Liver (tissue), 3 donors: ENCODE data around the gene TMEM119.

Experiments used
- CTCF ChIP-seq: fragments of 150-350 bp; IDR thresholded peaks from 2 replicates; pipeline ENCODE4 v1.5.1; 2017; ENCODE audit warnings: improper control_type of control experiment, low read depth, low read length; ENCODE audit not compliant: missing input control
- GABPA ChIP-seq, 2 donors: IDR thresholded peaks in 1 of 2; conservative IDR thresholded peaks in 1 of 2; 2 replicates each; pipeline ENCODE4 v1.6.1; 2016; ENCODE audit warnings: antibody characterized with exemption in 2 of 2, mild to moderate bottlenecking in 1 of 2, moderate library complexity in 1 of 2
- MAX ChIP-seq: IDR thresholded peaks from 2 replicates; pipeline ENCODE4 v1.6.1; 2016; ENCODE audit warnings: antibody characterized with exemption
- REST ChIP-seq: IDR thresholded peaks from 2 replicates; pipeline ENCODE4 v1.6.1; 2016; ENCODE audit warnings: antibody characterized with exemption, mild to moderate bottlenecking
- RXRA ChIP-seq, 2 donors: IDR thresholded peaks; 2 replicates each; pipeline ENCODE4 v1.6.1; 2017 to 2018; ENCODE audit warnings: antibody characterized with exemption in 2 of 2, mild to moderate bottlenecking in 1 of 2
- YY1 ChIP-seq: IDR thresholded peaks from 2 replicates; pipeline ENCODE4 v1.6.1; 2016; ENCODE audit warnings: antibody characterized with exemption, mild to moderate bottlenecking
- donor health status: healthy.
- donor health status: healthy.

GRCh38 chr12:108596854-108597558 lies 878 bp downstream of the TMEM119 start:
- TF ChIP-seq CTCF (no peak), REST (no peak), MAX (no peak), YY1 (no peak), GABPA (IDR thresholded peaks at IDR 0.05 in 1 of 2, conservative IDR thresholded peaks at IDR 0.05 in 1 of 2) (no peak), RXRA (IDR thresholded peaks at IDR 0.05) (no peak)
